Activated CD8-positive, alpha-beta memory T cell treated with anti-CD3 and anti-CD28 coated beads, Interleukin-2, amount 50 U/mL, for 4 hours (primary cell): ENCODE data around the gene ASB8.

Source experiments
- DNase-seq: peaks from one replicate; pipeline ENCODE4 v3.0.0-alpha.2; 2020

The ASB8 gene, protein sequence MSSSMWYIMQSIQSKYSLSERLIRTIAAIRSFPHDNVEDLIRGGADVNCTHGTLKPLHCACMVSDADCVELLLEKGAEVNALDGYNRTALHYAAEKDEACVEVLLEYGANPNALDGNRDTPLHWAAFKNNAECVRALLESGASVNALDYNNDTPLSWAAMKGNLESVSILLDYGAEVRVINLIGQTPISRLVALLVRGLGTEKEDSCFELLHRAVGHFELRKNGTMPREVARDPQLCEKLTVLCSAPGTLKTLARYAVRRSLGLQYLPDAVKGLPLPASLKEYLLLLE

DNA sequence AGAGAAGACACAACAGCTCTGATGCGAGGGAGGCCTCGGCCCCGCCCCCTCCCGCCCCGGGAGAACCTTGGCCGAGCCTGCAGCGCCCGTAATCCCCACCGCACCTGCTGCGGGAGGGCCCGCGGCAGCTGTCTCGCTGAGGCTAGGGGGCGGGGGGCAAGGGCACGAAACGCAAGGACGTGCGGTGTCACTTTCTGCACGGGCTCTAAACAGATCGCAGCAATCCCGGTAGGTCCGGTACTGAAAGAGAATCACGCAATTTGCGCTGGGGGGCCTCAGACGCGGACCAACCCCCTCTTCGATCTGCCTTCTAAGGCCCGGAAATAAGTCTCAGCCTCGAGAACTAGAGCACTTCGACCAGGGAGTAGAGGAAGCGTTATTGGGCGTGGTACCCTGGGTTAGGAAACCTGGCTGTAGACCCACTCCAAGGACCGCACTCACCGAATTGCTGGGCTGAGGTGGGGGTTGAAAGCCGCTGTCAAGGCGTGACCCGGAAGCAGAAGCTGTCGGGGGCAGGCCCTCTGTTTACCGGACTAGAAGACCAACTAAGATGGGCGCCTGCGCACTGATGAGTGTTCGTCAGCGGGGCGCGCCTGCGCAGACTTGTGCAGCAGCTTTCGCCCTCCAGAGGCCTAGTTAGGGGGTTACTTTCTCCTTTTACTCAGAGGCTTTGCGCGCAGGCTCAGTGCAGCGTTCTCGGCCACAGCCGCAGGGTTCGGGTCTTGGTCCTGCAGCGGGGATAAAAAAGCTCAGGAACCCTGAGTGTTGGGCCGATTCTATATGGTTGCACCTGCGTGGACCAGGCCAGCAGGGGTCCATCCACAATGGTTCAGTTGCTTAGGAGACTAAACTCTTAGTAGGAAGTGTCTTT, at the start of gene ASB8:
Gene ASB8, minus strand, starts transcription at position 498 of the 871 bp plus-strand sequence. CDS start 4,019 bp downstream, outside the sequence.
- DNase-seq = peak; percentile 99

DNA sequence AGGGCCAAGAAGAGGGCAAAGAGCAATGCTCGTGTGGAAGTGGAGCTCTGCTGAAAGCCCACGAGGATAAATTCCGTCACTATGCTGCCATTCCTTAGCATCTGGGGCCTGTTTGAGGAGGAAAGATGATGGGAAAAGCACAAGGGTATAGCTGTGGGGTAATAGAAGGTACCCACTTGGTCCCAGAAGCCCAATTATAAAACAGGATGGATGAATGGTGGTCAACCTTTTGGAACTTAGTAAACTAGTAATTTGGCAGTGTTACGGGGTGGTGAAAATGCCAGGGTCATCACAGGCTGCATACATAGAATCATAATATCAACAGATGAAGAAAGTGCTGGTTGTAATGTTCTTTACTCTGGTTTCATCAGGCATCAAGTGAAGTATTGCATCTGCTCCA, 45.9 kb upstream of the ASB8 start, which contains the start of gene OR10AD1:
Gene OR10AD1, minus strand, starts transcription at position 101 of the 400 bp plus-strand sequence. Its CDS starts 0 bp downstream, at position 101.
- no peak for DNase-seq

DNA sequence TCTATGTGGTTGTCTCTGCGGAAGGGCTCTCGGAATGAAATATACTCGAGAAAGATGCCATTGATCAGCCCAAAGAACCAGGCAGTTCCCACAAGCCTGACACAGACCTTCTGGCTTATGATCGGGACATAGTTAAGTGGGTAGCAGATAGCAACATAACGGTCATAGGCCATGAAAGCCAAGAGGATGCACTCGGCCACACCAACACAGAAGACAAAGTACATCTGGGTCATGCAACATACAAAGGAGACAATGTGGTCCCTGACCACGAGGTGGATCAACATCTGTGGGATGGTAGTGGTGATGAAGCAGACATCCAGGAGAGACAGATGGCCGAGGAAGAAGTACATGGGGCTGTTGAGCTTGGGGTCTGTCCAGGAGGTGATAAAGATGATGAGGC, 45.5 kb upstream of the ASB8 start:
- no peak for DNase-seq

DNA sequence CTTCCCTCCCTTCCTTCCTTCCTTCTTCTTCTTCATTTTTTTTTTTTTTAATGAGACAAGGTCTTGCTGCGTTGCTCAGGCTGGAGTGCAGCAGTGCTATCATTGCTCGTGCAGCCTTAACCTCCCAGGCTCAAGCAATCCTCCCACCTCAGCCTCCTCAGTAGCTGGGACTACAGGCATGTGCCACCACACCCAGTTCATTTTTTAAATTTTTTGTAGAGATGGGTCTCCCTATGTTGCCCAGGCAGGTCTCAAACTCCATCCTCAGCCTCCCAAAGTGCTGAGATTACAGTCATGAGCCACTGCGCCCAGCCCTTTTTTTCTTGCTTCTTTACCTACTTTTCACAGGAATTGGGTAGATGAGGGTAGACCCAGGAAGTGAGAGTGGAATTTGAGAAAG, 44.2 kb upstream of the ASB8 start:
- DNase-seq = no peak

DNA sequence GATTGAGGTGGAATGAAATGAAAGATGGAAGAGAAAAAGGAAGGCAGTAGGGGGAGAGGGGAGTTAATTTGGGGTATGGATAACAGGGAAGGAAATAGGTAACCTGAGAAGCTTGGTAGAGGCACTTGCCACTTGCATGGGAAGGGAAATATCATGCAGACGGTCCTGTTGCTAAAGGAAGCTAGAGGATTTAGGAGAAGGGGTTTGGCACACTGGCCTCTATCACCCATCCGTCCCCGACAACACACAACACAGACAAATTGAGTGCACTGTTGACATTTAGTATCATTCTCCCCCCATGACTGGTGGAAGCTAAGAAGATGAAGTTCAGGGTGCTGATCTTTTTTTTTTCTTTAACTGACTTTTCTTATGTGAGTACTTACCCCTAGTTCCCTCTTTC, 43.8 kb upstream of the ASB8 start:
- DNase-seq = no peak

DNA sequence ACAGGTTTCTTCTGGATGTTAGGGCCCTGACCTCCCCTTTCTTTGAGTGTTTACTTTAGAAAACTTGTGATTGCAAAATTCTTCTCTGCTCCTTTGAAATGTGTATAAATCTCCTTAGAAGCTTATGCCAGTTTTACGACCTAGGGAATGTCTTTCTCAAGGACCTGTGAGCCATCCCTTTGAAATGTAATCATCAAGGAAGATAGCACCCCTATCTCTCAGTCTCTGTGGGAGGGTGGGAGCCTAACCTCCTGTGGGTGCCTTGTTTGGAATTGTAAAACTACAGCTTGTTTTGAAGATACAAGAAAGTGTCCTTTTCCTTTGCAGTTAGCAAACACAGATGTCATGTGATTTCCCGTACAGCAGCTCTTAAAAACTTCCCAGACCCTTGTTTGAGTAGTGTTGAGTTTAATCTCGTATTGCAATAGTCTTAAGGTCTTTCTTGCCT, 42.5 kb upstream of the ASB8 start:
- no peak for DNase-seq

DNA sequence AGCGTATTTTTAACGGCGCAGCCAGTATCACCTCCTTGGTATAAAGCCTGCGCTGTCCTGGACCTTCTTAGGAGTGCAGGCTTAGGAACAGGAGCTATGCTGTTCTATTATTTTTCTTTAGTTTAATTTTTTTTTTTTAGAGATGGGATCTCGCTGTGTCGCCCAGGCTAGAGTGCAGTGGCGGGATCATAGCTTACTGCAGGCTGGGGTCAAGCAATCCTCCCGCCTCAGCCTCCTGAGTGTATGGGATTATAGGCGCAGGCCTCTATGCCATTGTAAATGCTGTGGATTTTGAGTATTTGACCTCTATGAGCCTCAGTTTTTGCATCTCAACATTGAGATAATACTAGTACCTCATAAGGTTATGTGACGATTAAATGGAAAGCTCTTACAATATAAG, 41.7 kb upstream of the ASB8 start:
- no peak for DNase-seq

DNA sequence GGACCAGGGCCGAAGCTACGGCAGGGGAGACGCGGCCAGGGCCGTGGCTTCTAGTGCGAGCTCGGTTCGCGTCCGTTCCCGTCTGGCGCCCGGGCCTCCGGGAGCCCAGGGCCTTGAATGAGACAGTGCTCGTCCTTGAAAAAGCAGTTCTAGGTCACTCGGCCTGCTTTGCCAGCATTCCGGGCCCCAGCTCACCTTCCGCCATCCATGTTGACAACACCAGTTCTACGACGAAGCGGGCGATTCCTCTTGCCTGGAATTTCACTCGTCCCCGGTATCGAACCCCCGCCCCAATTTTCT, 41.3 kb upstream of the ASB8 start:
- DNase-seq = peak; percentile 34

DNA sequence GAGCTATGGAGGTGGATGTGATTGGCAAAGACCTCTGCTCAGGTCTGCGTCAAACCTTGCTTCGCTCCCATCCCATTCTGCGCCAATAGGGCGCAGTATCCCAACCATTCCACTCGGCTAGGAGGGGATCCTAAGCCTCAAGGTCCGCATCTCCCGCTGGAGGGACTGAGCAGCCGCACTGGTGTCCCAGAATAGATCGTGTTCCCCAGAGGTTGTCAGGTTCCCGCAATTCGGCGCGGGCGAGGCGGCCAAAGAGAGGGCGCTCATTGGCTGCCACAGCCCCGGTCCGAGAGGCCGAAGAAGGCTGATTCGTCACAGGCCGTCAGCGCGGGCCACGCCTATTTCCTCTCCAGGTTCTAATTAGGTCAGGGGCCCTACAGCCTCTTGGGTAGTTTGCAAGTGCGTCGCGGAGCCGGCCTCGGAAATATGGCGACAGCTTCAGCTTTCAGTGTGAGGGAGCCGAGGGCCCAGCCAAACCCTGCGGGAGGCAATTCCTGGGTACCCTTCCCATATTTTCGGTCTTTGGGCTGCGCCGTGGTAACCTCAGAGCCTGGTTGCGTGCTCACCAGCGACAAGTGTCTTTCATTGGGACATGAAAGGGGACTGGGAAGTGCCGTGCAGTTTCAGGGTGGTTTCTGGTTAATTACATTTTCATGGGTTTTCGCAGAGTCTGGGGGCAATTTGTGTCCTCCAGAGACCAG, 40.8 kb upstream of the ASB8 start:
- DNase-seq = peak; percentile 87

DNA sequence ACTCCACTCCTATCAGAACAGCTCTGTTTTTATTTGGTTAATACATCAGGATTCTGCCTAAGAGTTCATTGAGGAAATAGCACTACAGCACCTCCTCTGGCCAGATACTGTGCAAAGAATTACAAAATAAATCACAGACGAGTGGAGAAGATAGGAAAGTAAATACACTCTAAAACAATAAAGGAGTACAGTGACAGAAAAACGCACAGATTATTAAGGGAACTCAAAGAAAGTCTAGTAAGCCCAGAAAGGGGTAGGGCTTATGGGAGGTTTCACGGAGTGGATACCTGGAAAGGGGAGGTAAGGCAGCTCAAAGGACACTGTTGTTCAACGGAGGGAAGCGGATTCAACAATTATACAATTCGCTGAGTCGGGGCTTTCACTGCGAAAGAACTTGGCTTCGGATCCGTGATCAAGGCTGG, 40.2 kb upstream of the ASB8 start:
- DNase-seq = no peak

DNA sequence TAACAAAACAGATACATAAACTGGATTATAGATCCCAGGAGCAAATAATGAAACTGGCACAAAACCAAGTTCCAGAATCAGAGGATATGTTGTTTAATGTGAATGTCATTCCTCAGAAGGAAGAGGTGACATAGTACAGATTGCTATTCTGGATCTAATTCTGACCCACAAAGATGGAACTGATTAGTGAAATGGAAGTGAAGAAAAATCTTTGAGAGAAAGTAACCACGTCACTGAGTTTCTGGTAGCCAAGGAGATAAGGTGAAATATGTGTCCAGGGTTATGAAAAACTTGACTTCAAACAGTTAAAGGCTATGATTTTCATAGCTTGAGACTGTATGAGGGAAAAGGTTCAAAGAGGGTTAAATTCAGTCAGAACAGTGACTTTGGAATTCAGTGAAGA, 37.5 kb upstream of the ASB8 start:
- DNase-seq = no peak

DNA sequence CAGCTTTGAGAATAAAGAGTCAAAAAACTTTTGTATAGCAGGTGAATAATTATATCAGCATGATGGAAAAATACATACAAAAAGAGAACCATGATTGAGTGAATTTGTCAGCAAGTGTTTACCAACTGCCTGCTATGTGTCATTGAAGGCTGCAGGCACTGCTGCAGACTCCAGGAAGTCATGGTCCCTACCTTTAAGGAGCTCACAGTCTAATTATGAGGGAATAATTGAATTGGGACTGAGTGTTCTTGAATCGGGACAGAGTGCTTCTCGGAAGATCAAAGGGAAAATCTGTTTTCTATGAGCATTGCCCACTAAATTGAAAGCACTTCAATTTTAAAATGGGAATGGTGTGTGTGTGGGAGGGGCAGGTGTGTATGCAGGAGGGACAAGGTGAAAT, 36.3 kb upstream of the ASB8 start:
- DNase-seq = no peak

DNA sequence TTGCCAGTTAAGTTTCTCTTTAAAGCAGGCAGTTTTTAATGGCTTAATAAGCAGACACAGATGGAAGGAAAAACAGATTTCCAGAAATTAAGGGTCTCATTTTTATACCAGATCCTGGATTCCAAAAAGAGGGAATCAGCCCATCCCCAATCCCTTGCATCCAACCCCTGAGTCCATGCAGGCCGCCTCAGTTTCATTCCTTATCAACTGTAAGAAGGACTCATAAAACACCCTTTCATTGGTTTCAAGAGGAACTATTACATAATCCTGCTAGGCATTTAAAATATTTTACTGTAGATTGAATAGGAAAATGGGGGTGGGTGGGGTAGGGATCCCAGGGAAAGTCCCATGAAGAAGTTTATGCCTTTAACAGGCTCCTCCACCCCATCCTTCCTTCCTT, 35.5 kb upstream of the ASB8 start:
- no peak for DNase-seq

DNA sequence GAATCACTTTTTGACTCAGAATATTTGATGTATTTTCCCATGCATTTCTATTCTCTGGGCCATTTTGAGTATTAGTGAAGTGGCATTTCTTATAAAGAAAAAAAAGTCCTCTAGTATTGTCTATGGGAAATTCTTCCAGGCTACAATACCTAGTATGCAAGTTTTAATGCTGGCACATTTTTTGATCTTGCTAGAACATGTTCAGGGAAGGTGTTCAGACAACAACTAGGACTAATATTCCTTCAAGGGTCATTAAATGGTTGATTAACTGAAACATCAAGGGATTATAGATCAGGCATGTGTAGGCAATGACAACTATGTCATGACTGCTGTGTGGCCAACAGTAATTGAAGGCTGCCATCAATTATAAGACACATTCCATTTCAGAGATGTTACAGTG, 33.8 kb upstream of the ASB8 start:
- no peak for DNase-seq

DNA sequence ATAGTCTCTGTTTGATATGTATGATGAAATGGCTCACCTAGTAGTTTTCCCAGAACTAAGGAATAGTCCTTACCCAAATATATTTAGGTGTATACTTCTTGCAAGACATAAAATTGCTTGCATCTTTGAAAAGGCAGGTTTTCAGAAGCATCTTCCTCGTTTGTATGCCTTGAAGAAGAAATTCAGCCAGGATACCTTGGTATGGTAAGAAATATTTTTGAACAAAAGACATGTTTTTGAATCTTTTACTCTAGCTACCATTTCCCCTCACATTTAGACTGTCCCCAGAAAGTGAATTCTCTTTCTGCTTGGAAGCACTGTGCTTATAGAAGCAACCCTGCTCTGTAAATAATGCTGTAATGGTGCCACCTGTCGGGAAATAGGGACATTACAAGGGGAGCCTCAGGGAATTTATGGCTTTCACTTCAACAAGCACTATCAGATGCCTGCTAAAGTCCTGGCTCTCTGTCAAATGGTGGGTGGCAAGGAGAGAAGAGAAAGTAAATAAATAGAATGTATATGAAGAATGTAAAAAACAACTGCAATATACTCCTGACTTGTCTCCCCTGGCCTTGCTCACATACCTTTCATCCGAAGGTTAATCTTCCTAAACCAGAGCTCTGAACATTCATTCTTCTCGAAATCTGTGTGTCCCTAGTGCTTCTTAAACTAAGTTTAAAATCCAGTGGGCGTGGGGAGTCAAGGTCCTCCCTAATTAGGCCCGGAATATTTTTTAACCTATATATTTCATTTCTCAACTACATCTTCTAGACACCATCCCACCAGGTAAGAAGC, 32.2 kb upstream of the ASB8 start:
- peak; percentile 70 for DNase-seq

DNA sequence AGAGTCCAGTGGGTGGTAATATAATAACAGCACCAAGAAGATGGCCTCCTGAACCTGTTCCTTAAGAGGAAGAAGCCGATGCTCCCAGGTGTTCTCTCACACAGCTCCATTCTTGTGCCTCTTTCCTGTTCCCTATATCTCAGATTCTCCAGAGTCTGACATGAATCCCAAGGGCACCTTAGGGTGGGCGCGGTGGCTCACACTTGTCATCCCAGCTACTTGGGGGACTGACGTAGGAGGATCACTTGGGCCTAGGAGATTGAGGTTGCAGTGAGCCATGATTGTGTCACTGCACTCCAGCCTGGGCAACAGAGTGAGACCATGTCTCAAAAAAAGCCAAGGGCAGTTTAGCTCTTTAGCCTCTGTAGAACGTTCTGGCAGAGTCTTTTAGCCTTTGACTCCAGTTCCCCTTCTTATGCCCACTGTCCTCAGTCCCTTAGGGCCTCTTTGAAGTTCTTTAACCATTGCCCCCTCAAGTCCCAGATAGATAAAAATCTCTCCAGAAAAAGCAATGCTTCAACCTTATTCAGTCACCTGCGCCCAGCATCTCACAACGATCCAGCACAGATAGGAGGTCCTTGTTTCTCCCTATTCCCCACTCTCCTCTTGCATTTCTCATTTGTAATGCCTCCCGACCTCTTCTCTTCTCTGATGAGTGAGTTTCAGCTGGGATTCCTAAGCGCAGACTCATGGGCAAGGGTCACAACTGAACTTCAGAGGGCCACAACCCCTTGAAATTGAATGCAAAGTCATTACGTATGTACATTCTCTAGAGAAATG, 30.8 kb upstream of the ASB8 start:
- no peak for DNase-seq

DNA sequence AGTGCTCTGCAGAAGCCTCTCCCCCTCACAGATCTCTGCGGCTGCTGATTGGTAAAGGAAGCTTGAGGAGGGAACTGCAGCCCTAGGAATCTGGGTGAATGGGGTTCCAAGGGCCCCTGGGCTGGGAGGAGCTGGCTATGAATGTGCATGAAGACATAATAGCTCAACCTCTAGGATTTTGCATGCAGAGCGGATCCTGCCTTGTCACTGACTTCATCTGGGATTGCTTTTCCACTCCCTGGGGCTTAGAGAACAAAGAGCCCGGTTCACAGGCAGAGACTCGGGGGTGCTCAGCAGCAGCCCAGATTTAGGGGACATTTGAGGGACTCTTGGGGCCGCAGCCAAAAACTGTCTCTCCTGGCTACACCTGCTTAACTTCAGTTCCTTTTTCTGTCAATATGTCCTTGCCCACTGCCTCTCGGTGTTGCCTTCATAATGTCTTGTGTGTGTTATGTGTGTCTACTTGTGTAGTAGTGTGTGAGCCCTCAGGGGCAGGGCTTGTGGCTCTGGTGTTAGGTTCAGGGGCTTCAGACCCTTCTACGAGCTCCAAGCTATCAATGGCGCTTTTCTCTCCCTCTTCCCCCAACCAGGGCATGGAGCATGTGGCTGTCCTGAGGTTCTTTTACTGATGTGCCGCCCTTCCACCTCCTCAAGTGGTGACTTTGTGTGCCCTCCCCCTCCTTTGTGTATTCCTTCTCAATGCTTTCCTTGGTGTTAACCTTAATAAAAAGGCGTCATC, 28.0 kb upstream of the ASB8 start:
- no peak for DNase-seq

DNA sequence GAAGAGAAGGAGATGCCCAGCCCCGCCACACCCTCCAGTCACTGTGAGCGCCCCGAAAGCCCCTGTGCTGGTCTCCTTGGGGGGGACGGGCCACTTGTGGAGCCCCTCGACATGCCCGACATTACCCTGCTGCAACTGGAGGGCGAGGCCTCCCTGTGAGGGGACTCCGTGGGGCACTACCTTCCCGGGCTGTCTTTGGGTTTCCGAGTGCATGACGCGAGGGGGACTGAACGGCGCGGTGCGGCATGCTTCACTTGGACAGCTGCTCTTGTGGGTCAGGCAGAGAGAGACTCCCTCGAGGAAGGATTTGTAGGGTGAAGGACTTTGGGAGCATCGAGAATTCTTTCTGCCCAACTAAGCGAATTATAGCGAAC, 27.2 kb upstream of the ASB8 start:
- no peak for DNase-seq

DNA sequence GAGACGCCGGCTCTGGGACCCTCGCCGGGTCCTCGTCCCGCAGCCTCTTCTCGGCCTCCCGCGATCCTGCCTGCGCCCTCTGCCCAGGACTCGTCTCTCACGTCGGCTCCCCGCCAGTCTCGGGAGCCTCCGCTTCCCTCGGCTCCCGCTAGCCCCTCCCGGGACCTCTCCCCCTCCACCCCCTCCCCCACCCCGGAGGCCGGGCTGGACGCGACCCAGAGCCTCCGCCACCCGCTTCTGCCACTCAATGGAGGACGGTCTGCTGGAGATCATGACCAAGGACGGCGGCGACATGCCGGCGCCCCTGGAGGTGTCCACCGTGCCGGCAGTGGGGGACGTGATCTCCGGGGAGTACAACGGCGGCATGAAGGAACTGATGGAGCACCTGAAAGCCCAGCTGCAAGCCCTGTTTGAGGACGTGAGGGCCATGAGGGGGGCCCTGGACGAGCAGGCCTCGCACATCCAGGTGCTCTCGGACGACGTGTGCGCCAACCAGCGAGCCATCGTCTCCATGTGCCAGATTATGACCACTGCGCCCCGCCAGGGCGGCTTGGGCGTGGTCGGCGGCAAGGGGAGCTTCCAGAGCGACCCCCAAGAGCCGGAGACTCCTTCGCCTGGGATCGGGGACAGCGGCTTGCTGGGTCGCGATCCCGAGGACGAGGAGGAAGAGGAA, 26.7 kb upstream of the ASB8 start:
- peak; percentile 28 for DNase-seq

DNA sequence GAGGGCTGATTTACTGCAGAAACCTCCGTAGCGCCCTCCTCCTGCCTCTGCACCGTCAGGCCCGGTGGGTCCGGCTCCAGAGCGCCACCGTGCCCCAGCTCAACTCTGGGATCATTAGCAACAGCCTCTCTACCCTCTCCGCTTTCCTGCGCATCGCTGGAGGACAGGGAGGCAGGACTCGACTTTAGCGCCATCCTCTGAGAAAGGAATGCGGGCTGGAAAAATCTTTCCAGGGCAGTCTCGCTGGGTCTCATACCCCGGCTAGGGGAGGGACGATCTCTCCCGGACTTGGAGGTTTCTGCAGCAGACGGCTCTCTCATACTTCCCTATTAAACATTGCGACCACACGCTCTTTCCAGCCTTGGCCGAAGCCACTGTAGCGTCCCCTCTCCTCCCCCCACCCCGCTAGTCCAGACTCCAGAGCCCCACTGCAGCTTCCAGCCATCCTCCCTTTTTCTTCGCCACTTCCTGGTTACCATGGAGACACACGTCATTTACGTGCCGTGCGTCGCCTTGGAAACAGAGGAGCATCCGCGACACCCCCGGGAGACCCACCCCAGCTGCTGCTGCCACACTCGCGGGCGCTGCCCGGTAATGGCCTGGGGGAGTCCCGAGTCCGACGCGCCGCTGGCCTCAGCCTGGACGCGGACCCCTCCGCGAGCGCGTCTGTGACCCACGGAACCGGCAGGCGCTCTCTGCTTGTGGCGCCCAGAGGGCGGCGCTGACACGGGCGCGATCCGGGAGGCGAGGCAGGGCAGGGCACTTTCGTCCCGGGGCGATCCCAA, 26.0 kb upstream of the ASB8 start, which contains the start of gene CCDC184:
Gene CCDC184, plus strand, starts transcription at position 554 of the 785 bp plus-strand sequence. CDS start 479 bp downstream, outside the sequence.
- peak; percentile 74 for DNase-seq
